GM12801 (cell line): Measurements from ENCODE around the gene HMGCLL1.

Experiments used
- TF ChIP-seq, protein P1 (sequence below): IDR thresholded peaks from one replicate; pipeline ENCODE4 v1.5.1; 2011; ENCODE audit warnings: control low read depth; ENCODE audit not compliant: insufficient read length; ENCODE audit errors: extremely low read depth

HMGCLL1 gene

DNA sequence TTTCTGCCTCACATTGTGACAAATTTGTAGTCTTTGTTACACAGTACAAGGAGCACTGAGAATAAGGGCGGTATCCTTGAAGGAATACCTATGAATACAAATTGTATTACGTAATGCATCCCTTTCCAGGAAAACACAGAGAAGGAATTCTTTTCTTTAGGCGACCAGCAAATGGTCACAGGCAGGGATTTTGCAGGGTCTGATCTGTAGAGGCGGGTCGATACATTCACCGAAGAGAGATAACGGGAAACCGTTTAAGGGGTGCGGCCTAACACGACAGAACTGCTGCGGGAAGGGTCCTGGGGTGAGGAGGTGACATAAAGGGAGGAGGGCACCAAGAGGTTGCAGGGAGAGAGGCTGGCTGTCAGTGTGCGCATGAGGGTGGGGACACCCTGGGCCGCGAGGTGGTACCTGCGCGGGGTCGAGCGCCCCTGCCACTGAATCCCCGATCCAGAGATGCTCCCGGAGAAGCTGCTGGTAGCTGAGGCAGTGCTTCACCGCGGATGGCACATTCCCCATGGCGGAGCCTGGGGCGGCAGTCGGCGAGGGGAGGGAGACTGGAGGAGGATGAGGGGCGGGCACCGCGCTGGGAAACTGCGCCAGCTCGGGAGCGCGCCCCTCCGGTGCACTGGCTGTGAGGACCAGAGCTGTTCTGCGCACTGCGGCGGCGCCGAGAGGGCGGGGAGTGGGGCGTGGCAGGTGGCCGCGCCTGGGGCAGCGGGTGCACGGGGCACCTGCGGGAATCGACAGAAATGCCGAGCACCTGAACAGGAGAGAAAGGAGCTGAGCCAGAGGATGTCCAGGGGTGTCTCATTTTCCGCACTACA, at the start of gene HMGCLL1:
HMGCLL1 (minus strand) TSS at position 656 of the 827 bp plus-strand sequence; CDS start at position 519, 137 bp downstream.
- TF ChIP-seq, protein P1, sequence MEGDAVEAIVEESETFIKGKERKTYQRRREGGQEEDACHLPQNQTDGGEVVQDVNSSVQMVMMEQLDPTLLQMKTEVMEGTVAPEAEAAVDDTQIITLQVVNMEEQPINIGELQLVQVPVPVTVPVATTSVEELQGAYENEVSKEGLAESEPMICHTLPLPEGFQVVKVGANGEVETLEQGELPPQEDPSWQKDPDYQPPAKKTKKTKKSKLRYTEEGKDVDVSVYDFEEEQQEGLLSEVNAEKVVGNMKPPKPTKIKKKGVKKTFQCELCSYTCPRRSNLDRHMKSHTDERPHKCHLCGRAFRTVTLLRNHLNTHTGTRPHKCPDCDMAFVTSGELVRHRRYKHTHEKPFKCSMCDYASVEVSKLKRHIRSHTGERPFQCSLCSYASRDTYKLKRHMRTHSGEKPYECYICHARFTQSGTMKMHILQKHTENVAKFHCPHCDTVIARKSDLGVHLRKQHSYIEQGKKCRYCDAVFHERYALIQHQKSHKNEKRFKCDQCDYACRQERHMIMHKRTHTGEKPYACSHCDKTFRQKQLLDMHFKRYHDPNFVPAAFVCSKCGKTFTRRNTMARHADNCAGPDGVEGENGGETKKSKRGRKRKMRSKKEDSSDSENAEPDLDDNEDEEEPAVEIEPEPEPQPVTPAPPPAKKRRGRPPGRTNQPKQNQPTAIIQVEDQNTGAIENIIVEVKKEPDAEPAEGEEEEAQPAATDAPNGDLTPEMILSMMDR = no peak

DNA sequence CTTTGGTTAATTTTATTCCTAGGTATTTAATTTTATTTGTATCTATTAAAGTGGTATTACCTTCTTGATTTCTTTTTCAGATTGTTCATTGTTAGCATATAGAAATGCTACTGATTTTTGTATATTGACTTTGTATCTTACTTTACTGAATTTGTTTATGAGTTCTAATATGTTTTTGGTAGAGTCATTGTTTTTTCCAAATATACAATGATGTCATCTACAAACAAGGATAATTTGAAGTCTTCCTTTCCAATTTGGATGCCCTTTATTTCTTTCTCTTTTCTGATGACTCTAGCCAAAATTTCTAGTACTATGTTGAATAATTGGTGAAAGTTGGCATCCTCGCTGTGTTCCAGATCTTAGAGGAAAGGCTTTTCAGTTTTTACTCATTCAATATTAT, 43.0 kb upstream of the HMGCLL1 start:
- TF ChIP-seq, protein P1 = no peak

DNA sequence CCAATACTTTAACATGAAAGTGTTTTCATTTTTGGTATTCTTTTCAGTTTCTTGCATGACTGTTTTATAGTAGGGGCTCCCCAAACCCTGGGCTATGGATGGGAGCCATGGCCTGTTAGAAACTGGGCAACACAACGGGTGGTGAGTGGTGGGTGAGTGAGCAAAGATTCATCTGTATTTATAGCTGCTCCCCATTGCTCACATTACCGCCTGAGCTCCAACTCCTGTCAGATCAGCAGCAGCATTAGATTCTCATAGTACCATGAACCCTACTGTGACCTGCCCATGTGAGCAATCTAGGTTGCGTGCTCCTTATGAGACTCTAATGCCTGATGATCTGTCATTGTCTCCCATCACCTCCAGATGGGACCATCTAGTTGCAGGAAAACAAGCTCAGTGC, 42.3 kb upstream of the HMGCLL1 start:
- TF ChIP-seq, protein P1 = no peak

DNA sequence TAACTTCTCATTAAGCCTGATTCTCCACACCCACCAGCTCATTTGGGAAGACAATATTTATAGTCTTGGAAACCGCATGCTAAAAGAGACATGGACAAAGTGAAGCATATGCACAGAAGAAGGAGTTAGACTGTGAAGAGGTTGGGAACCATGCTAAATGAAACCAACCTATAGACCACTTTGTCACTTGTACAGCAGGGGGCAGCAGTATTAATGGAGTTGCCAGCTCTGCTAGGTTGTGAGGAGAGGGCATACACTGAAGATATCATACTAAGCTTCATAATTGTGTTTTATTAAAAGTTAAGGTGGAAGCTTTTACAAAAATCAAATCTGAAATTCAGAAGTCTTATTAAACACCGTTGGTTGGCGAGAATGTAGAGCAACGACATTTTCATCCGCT, 38.3 kb upstream of the HMGCLL1 start:
- TF ChIP-seq, protein P1 = no peak

DNA sequence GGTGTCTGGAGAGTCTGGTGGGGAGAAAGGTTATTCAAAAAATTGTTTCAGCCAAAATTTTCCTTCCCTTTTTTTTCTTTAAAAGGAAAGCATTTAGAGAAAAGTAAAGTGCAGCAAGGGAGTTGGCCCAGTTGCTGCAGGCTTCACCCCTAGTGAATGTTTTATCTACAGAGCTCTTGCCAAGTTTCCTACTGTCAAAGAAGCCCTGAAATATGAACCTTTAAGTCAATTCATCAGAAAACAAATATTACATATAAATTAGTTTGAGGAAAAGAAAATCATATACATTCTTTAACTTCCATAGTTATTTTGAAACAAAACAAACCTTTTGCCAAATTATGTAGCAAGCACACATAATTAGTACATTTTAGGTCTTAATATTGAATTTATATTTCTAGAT, 25.0 kb upstream of the HMGCLL1 start:
- TF ChIP-seq, protein P1 = no peak

DNA sequence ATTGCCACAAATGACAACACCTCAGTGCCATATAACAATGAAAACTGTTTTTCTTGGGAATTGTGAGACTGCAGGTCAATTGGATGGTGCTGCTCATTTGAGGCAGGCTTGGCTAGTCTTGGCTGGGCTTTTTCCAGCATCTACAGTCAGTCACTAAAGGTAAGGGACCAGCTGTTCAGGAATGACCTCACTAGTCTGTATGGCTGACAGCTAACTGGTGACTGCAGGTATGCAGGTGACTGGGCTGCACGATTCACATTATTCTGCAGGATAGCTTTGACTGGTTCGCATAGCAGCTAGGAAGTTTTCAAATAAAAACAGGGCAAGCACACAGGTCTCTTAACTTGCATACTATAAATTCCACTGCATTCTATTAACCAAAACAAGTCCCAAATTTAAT, 22.1 kb upstream of the HMGCLL1 start:
- TF ChIP-seq, protein P1 = no peak

DNA sequence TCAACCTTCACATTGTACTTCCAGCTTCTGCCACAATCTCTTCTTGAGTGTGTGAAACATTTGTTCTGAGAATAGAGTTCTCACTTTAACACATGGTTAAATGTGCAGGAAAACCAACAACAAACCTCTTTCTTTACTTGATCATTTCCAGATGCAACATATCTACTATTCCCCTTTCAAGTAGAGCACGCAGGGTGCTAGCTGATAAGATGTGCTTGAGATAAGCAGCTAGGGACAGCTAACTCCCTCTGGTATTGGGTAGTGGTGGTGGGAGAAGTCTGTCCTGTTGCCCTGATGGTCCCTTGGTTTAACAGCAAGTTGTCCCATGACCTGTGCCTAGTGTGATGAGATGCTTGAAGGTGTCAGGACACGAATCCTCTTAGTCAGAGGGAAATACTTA, 15.4 kb upstream of the HMGCLL1 start:
- TF ChIP-seq, protein P1 = no peak
